Common myeloid progenitor, CD34-positive (primary cell): Measurements from ENCODE around the gene ZFYVE9. TPM values are rescaled to one million over a fixed set of nuclear protein-coding genes. Genes with fewer than 3 reads are reported as not detected.
"Not testable (repeated sequence)": the region's sequence is repeated elsewhere in the genome, so short reads cannot be mapped to it uniquely, and the experiment has no call there.

Experiments
- CTCF ChIA-PET: fragments of 350-600 bp; sonication (Branson Sonifier 250); formaldehyde crosslinking; loops from one replicate; lab custom pipeline; 2021; ENCODE audit warnings: antibody characterized with exemption; lab: Charles Lee
- POLR2A ChIA-PET: fragments of 350-600 bp; sonication (Branson Sonifier 250); formaldehyde crosslinking; loops from one replicate; lab custom pipeline; 2021; ENCODE audit warnings: antibody characterized with exemption; lab: Charles Lee
- DNase-seq, 3 donors: peaks; one replicate each; pipeline versions ENCODE4 v3.0.0 to v3.0.0-alpha.2; 2013
- H3K27ac ChIP-seq, 2 experiments: 1 replicate in 1 of 2; 2 replicates in 1 of 2; pipeline ENCODE4 v1.7.0; 2013; ENCODE audit warnings: inconsistent platforms in 2 of 2, low read length in 2 of 2, mild to moderate bottlenecking in 2 of 2, low read depth in 1 of 2, moderate library complexity in 1 of 2; ENCODE audit not compliant: severe bottlenecking in 2 of 2, insufficient read depth in 1 of 2, poor library complexity in 1 of 2
- H3K27me3 ChIP-seq, 5 experiments: replicated peaks in 2 of 5; 1 replicate in 3 of 5; 2 replicates in 2 of 5; pipeline versions ENCODE4 v1.6.1 to v1.7.0; 2013; ENCODE audit warnings: low read length in 4 of 5, mild to moderate bottlenecking in 2 of 5, moderate library complexity in 2 of 5, inconsistent platforms in 1 of 5; ENCODE audit not compliant: insufficient read depth in 5 of 5, control insufficient read depth in 4 of 5
- H3K36me3 ChIP-seq, 4 experiments: 1 replicate in 2 of 4; 2 replicates in 2 of 4; pipeline versions ENCODE4 v1.6.1 to v1.7.0; 2013; ENCODE audit warnings: low read length in 3 of 4, control low read depth in 1 of 4, mild to moderate bottlenecking in 1 of 4; ENCODE audit not compliant: control insufficient read depth in 4 of 4, insufficient read depth in 4 of 4
- H3K4me1 ChIP-seq, 4 experiments: 1 replicate in 3 of 4; 2 replicates in 1 of 4; pipeline versions ENCODE4 v1.6.1 to v1.7.1; 2013; ENCODE audit warnings: low read length in 3 of 4, mild to moderate bottlenecking in 3 of 4, control low read depth in 1 of 4, inconsistent platforms in 1 of 4, moderate library complexity in 1 of 4; ENCODE audit not compliant: control insufficient read depth in 4 of 4, insufficient read depth in 4 of 4; ENCODE audit errors: control extremely low read depth in 1 of 4
- H3K4me3 ChIP-seq, 7 experiments: 1 replicate in 4 of 7; 2 replicates in 3 of 7; pipeline versions ENCODE4 v1.5.1 to v1.7.0; 2013; ENCODE audit warnings: mild to moderate bottlenecking in 7 of 7, low read length in 6 of 7, moderate library complexity in 6 of 7, inconsistent platforms in 2 of 7, low read depth in 2 of 7, control low read depth in 1 of 7; ENCODE audit not compliant: insufficient read depth in 4 of 7, control insufficient read depth in 1 of 7; ENCODE audit errors: extremely low read depth in 1 of 7
- H3K9me3 ChIP-seq, 5 experiments: 1 replicate in 4 of 5; 2 replicates in 1 of 5; pipeline versions ENCODE4 v1.6.1 to v1.7.1; 2013; ENCODE audit warnings: low read length in 4 of 5, mild to moderate bottlenecking in 2 of 5, inconsistent platforms in 1 of 5, low read depth in 1 of 5, moderate library complexity in 1 of 5; ENCODE audit not compliant: control insufficient read depth in 4 of 5, insufficient read depth in 2 of 5; ENCODE audit errors: control extremely low read depth in 1 of 5
- WGBS: methylation state at CpG from one replicate; pipeline ENCODE4 v1.1.5; 2013; ENCODE audit not compliant: insufficient coverage; 5-methylcytosine and 5-hydroxymethylcytosine counted together
- polyA plus RNA-seq: library from polyadenylated mRNA; unstranded; fragments of 120-200 nt; gene quantifications from one replicate; pipeline ENCODE4 v1.2.1, GENCODE V29; 2013

The ZFYVE9 gene
- polyA plus RNA-seq, result 4.4 TPM

GRCh38 chr1:52141513-52142219, at the start of gene ZFYVE9:
ZFYVE9 (plus strand) TSS chr1:52142089; CDS start chr1:52233207, 91,118 bp downstream.
- peak; percentile 75 to 83 (median 80) for DNase-seq
- Histone ChIP-seq H3K27ac (peak within 1 kb of the TSS in 1 of 2 experiments; percentile 66), H3K36me3 (no peaks in the 10 kb centered on the region), H3K4me3 (peak within 1 kb of the TSS; percentile 55 to 85 (median 77)), H3K9me3 (no peaks in the 10 kb centered on the region), H3K27me3 (peaks cover 0 to 13% (median 8%) of the 10 kb centered on the region in 5 experiments), H3K4me1 (peaks cover 2 to 29% (median 17%) of the 10 kb centered on the region in 4 experiments)
- POLR2A ChIA-PET, result no interaction called here
- WGBS, result 1% methylated on average over 57 of the region's 72 CpGs
- CTCF ChIA-PET, result interaction anchor here (0.6 to 0.7 kb wide), 2 partner anchors 50 to 155 kb away, joined by 3 read pairs; no protein-coding TSS in a partner anchor

GRCh38 chr1:52094300-52094699, 47.6 kb upstream of the ZFYVE9 start:
- H3K27ac ChIP-seq, H3K9me3 ChIP-seq, CTCF ChIA-PET, DNase-seq, H3K27me3 ChIP-seq, H3K4me3 ChIP-seq, H3K4me1 ChIP-seq: not testable (repeated sequence)
- POLR2A ChIA-PET, result interaction anchor here (1.0 kb wide), 1 partner anchor 38 kb away, joined by 4 read pairs; the partner anchor contains the start of gene BTF3L4
- 79% methylated on average over 2 of the region's 7 CpGs for WGBS
- peaks cover 9 to 20% (median 13%) of the 10 kb centered on the region in 4 experiments for H3K36me3 ChIP-seq

- Histone ChIP-seq H3K4me1 (no peaks in the 10 kb centered on the region), H3K36me3 (peaks cover 0 to 6% (median under 1%) of the 10 kb centered on the region in 4 experiments), H3K4me3 (no peak overlapping the region), H3K9me3 (no peaks in the 10 kb centered on the region), H3K27ac (no peak overlapping the region), H3K27me3 (no peaks in the 10 kb centered on the region)
- ChIA-PET CTCF (no interaction called here), POLR2A (no interaction called here)
- DNase-seq, result no peak
- WGBS, result 100% methylated on average over 1 of the region's 8 CpGs
These were observed 45.7 kb upstream of the ZFYVE9 start for GRCh38 chr1:52096216-52096615.

GRCh38 chr1:52098139-52098871, 43.6 kb upstream of the ZFYVE9 start:
- 99% methylated on average over 7 of the region's 8 CpGs for WGBS
- no peaks in the 10 kb centered on the region for H3K36me3 ChIP-seq
- ChIA-PET POLR2A (no interaction called here), CTCF (no interaction called here)
- H3K27ac ChIP-seq, result no peak overlapping the region
- H3K27me3 ChIP-seq, result no peaks in the 10 kb centered on the region
- no peaks in the 10 kb centered on the region for H3K4me1 ChIP-seq
- H3K4me3 ChIP-seq, result no peak overlapping the region
- H3K9me3 ChIP-seq, result no peaks in the 10 kb centered on the region
- DNase-seq, result no peak

- Histone ChIP-seq H3K27ac (no peak overlapping the region), H3K4me3 (no peak overlapping the region), H3K4me1 (no peaks in the 10 kb centered on the region), H3K36me3 (no peaks in the 10 kb centered on the region), H3K9me3 (no peaks in the 10 kb centered on the region), H3K27me3 (no peaks in the 10 kb centered on the region)
- no peak for DNase-seq
- no CpG with 5 or more reads among the region's 1 CpG for WGBS
- POLR2A ChIA-PET, result no interaction called here
- CTCF ChIA-PET, result no interaction called here
These were observed 39.4 kb upstream of the ZFYVE9 start for GRCh38 chr1:52102336-52103013.

GRCh38 chr1:52111492-52111891, 30.4 kb upstream of the ZFYVE9 start:
- H3K27me3 ChIP-seq, result no peaks in the 10 kb centered on the region
- no peaks in the 10 kb centered on the region for H3K9me3 ChIP-seq
- H3K36me3 ChIP-seq, result no peaks in the 10 kb centered on the region
- peak in 2 of 3 donors; percentile 38 to 49 for DNase-seq
- H3K4me3 ChIP-seq, result no peak overlapping the region
- H3K27ac ChIP-seq, result no peak overlapping the region
- H3K4me1 ChIP-seq, result peaks cover 0 to 5% (median 2%) of the 10 kb centered on the region in 4 experiments
- ChIA-PET POLR2A (interaction anchor here (0.6 kb wide), 1 partner anchor 893 kb away, joined by 4 read pairs; no protein-coding TSS in a partner anchor), CTCF (interaction anchor here (1.1 kb wide), 1 partner anchor 42 kb away, joined by 3 read pairs; no protein-coding TSS in a partner anchor)
